HL-60 (cell line): ENCODE results near the gene SIL1.

Experiments
- DNase-seq, 2 experiments: peaks; one replicate each; pipeline ENCODE4 v3.0.0-alpha.2; 2010 to 2020; ENCODE audit warnings: low read depth in 1 of 2, low spot score in 1 of 2
- H3K27ac ChIP-seq: fragments of 250-450 bp; sonication (Bioruptor Pico); replicated peaks from 2 replicates; pipeline ENCODE4 v1.5.1; 2020; ENCODE audit warnings: mild to moderate bottlenecking, moderate library complexity
- H3K27me3 ChIP-seq: fragments of 250-450 bp; sonication (Bioruptor Pico); 2 replicates; pipeline ENCODE4 v1.5.1; 2021; ENCODE audit warnings: mild to moderate bottlenecking, moderate library complexity; ENCODE audit not compliant: insufficient read depth, poor library complexity, severe bottlenecking
- H3K4me3 ChIP-seq: replicated peaks from 2 replicates; pipeline ENCODE4 v1.5.1; 2011; ENCODE audit warnings: mild to moderate bottlenecking, control low read depth, low read length; ENCODE audit not compliant: insufficient read depth
- GABPA ChIP-seq: IDR thresholded peaks from 2 replicates; pipeline ENCODE4 v1.6.1; 2012; ENCODE audit warnings: low read depth
- POLR2AphosphoS5 ChIP-seq: IDR thresholded peaks from 2 replicates; pipeline ENCODE4 v1.6.1; 2012; ENCODE audit warnings: low read depth
- SPI1 ChIP-seq: IDR thresholded peaks from 2 replicates; pipeline ENCODE4 v1.6.1; 2012; ENCODE audit warnings: low read depth, mild to moderate bottlenecking, borderline replicate concordance
- TF ChIP-seq, protein P1 (sequence below): IDR thresholded peaks from 2 replicates; pipeline ENCODE4 v1.6.1; 2012; ENCODE audit warnings: low read depth; ENCODE audit not compliant: insufficient replicate concordance
- TF ChIP-seq, protein P2 (sequence below): IDR thresholded peaks from one replicate; pipeline ENCODE4 v1.5.1; 2011; ENCODE audit warnings: low read length, control low read depth, inconsistent platforms; ENCODE audit not compliant: insufficient read depth

Gene SIL1

DNA sequence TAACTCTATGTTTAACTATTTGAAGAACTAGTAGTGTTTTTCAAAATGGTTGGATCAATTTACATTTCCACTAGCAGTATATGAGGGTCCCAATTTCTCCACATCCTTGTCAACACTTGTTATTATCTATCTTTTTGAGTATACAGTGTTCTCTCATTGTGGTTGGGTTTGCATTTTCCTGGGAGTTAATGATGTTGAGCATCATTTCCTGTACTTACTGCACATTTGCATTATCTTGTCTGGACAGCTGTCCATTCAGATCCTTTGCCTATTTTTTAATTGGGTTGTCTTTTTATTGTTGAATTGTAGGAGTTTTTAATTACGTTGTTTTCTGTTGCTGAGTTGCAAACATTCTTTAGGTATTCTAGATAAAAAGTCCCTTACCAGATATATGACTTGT, 219.6 kb downstream of the SIL1 start:
- H3K27me3 ChIP-seq = no peaks in the 10 kb centered on the region
- H3K4me3 ChIP-seq = no peak overlapping the region
- no peak for TF ChIP-seq GABPA
- TF ChIP-seq, protein P1, sequence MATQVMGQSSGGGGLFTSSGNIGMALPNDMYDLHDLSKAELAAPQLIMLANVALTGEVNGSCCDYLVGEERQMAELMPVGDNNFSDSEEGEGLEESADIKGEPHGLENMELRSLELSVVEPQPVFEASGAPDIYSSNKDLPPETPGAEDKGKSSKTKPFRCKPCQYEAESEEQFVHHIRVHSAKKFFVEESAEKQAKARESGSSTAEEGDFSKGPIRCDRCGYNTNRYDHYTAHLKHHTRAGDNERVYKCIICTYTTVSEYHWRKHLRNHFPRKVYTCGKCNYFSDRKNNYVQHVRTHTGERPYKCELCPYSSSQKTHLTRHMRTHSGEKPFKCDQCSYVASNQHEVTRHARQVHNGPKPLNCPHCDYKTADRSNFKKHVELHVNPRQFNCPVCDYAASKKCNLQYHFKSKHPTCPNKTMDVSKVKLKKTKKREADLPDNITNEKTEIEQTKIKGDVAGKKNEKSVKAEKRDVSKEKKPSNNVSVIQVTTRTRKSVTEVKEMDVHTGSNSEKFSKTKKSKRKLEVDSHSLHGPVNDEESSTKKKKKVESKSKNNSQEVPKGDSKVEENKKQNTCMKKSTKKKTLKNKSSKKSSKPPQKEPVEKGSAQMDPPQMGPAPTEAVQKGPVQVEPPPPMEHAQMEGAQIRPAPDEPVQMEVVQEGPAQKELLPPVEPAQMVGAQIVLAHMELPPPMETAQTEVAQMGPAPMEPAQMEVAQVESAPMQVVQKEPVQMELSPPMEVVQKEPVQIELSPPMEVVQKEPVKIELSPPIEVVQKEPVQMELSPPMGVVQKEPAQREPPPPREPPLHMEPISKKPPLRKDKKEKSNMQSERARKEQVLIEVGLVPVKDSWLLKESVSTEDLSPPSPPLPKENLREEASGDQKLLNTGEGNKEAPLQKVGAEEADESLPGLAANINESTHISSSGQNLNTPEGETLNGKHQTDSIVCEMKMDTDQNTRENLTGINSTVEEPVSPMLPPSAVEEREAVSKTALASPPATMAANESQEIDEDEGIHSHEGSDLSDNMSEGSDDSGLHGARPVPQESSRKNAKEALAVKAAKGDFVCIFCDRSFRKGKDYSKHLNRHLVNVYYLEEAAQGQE = no peak
- TF ChIP-seq POLR2AphosphoS5 = no peak
- TF ChIP-seq, protein P2, sequence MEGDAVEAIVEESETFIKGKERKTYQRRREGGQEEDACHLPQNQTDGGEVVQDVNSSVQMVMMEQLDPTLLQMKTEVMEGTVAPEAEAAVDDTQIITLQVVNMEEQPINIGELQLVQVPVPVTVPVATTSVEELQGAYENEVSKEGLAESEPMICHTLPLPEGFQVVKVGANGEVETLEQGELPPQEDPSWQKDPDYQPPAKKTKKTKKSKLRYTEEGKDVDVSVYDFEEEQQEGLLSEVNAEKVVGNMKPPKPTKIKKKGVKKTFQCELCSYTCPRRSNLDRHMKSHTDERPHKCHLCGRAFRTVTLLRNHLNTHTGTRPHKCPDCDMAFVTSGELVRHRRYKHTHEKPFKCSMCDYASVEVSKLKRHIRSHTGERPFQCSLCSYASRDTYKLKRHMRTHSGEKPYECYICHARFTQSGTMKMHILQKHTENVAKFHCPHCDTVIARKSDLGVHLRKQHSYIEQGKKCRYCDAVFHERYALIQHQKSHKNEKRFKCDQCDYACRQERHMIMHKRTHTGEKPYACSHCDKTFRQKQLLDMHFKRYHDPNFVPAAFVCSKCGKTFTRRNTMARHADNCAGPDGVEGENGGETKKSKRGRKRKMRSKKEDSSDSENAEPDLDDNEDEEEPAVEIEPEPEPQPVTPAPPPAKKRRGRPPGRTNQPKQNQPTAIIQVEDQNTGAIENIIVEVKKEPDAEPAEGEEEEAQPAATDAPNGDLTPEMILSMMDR = no peak
- TF ChIP-seq SPI1 = no peak
- H3K27ac ChIP-seq = no peak overlapping the region
- DNase-seq = no peak

GRCh38 chr5:138978080-138978479, 220.1 kb downstream of the SIL1 start:
- H3K4me3 ChIP-seq = no peak overlapping the region
- TF ChIP-seq, protein P1 = no peak
- no peak for TF ChIP-seq GABPA
- TF ChIP-seq, protein P2 = no peak
- TF ChIP-seq POLR2AphosphoS5 = no peak
- no peak for TF ChIP-seq SPI1
- no peak overlapping the region for H3K27ac ChIP-seq
- H3K27me3 ChIP-seq = no peaks in the 10 kb centered on the region
- no peak for DNase-seq

DNA sequence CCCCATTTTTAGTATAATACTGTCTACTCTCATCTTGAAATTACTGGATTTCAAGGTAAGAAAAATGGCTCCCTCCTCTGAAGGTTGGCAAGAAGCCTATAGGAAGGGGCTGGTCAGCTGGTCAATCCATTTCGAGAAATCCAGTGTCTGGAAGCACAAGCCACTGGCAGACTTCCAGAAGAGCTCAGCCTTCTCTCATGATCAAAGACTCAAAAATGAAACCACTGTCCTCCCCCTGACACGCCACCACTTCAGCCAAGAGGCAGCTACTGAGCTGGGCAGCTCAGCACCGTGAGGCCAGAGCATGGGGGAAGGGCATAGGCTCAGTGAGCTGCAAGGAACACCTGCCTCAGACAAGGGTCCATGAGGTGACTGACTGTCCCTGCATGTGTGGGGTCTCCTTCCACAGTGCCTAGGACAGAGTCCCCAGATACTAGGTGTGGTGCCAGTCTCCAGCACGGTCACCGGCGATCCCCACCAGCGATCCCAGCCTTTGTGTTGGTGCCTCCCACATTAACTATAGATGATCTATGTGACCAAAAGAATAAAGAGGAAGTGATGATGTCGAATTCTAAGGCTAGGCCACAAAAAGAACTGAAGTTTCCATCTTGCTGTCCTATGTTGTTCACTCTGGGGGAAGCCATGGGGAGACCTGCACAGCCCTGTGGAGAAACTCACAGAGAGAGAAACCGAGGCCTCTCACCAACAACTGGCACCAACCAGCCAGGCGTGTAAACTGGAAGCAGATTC, 222.9 kb downstream of the SIL1 start:
- peak overlapping the region; percentile 26; the same call in 1 of the 2 replicates for H3K27ac ChIP-seq
- no peak overlapping the region for H3K4me3 ChIP-seq
- H3K27me3 ChIP-seq = no peaks in the 10 kb centered on the region
- peak in 1 of 2 experiments; percentile 7 for DNase-seq
- TF ChIP-seq POLR2AphosphoS5 = no peak
- TF ChIP-seq SPI1 = peak; percentile 87

GRCh38 chr5:138974227-138975063, 223.7 kb downstream of the SIL1 start:
- Histone ChIP-seq H3K4me3 (no peak overlapping the region), H3K27me3 (no peaks in the 10 kb centered on the region), H3K27ac (no peak overlapping the region)
- no peak for TF ChIP-seq GABPA
- DNase-seq = no peak
